NCI-H187 (cell line): Measurements from ENCODE around the gene ETV3.

Source experiments
- DNase-seq, 2 experiments: peaks; one replicate each; lab custom pipeline; 2025; lab: John Stamatoyannopoulos, UW

Gene ETV3

GRCh38 chr1:157091186-157091585 lies 47.0 kb downstream of the ETV3 start:
- no peak for DNase-seq

GRCh38 chr1:157090771-157091170 lies 47.4 kb downstream of the ETV3 start:
- DNase-seq = no peak

GRCh38 chr1:157090196-157090647 lies 48.0 kb downstream of the ETV3 start:
- DNase-seq = peak; percentile 85 to 92

GRCh38 chr1:157089789-157090188 lies 48.4 kb downstream of the ETV3 start:
- DNase-seq = no peak

GRCh38 chr1:157088607-157089006 lies 49.6 kb downstream of the ETV3 start:
- no peak for DNase-seq

- no peak for DNase-seq
Observed at GRCh38 chr1:157087030-157087429, 51.2 kb downstream of the ETV3 start.

- DNase-seq = no peak
Observed at GRCh38 chr1:157086299-157086698, 51.9 kb downstream of the ETV3 start.

GRCh38 chr1:157085421-157085820 lies 52.8 kb downstream of the ETV3 start:
- no peak for DNase-seq

- DNase-seq = no peak
Observed at GRCh38 chr1:157084720-157085119, 53.5 kb downstream of the ETV3 start.

GRCh38 chr1:157081707-157082106 lies 56.5 kb downstream of the ETV3 start:
- DNase-seq = no peak

- no peak for DNase-seq
Observed at GRCh38 chr1:157080714-157081113, 57.5 kb downstream of the ETV3 start.

GRCh38 chr1:157077394-157077793 lies 60.8 kb downstream of the ETV3 start:
- no peak for DNase-seq

GRCh38 chr1:157073944-157074685 lies 64.1 kb downstream of the ETV3 start:
- peak; percentile 23 to 56 for DNase-seq
